Activated T-cell treated with anti-CD3 and anti-CD28 coated beads, Interleukin-2, amount 50 U/mL, for 1 hour (primary cell): ENCODE data around the gene RPP25L.
A peak's percentile ranks its signal among the peaks of the same experiment; 100 is the strongest.

ENCODE experiments used
- DNase-seq: peaks from one replicate; pipeline ENCODE4 v3.0.0-alpha.2; 2020

RPP25L gene

GRCh38 chr9:34610434-34611206 lies 1.3 kb downstream of the RPP25L start:
- DNase-seq = no peak

- no peak for DNase-seq
Observed at GRCh38 chr9:34607331-34607730, 4.6 kb downstream of the RPP25L start.

DNA sequence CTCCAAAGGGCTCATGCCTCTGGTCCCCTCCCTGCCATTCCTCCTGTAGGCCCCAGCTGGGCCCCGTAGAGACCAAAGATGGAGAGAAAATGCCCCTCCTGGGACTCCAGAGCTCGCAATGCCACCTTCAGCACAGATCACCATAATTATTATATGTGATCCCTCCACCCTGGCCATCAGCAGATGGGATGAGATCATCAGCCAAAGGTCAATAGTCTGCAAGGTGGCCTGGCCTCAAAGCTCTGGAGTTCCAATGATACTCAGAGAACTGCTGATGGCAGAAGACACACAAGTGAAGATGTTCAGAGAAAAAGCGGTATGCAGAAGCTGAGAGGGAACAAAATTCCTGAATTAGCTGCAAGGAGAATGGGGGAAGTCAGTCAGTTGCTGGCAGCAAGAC lies 5.0 kb downstream of the RPP25L start:
- no peak for DNase-seq

GRCh38 chr9:34606190-34606589 lies 5.7 kb downstream of the RPP25L start:
- DNase-seq = no peak

GRCh38 chr9:34603610-34604231 lies 8.2 kb downstream of the RPP25L start:
- peak; percentile 86 for DNase-seq

DNA sequence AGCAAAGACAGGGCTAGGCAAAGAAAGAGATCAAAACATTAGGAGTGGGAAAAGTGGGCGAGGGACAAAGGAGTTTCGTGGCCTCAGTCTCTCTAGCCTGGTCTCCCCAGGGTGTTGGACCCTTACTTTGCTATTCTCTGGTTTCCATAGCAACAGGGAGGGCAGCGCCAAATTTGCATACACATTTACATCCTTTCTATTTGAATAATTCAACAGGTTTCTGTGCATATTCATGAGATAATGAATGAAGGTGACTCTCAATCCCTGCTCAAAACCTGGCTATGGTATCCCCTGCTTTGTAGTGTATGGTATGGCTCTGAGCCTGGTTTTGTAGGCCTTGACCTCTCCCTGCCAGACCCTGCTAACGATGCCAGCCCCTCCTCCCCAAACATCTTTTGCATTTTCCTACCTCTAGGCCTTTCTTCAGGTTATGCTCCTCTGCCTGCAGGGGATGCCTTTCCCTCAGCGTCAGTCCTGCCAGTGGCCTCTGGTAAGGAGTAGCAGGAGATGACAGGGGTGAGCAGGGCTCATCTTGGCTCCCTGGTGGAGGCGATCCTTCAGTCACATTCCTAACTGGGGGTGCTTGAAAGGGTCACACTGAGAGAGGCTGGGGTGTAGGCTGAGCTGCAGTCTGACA lies 9.8 kb downstream of the RPP25L start:
- DNase-seq = no peak

DNA sequence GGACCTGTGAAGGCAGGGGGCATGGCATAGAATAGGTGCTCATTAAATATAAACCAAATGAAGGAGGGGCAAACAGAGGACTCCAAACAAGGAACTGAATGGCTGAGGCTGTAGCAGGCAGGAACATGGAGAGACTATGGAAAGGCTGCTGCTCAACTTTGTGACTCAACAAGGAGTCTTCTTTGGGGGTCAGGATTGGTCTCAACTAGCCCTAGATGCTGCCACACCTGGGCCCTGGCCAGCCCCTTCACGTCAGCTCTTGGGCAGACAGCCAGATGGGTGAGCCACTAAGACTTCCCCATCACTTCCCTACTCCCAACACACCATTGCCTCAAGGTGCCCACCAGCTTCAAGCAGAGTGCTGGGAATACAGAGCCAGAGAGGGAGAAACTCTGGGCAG lies 11.0 kb downstream of the RPP25L start:
- DNase-seq = no peak

DNA sequence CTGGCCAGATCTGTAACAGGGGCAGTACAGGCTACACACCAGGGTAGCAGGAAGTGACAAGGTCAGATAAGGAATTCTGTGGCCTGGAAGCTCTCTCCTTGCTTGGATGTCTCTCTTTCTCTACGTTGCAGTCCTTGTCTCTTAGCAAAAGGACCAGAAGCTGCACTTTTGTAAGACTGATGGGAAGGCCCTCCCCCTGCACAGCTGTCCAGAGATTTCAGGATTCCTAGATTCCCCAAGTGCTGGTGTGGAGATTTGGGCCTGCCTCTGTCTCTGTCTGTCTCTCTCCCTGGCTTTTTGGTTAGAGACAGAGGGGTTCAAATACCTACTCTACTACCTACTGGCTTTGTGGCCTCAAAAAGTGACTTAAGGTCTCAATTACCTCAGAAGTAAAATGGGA lies 12.4 kb downstream of the RPP25L start:
- no peak for DNase-seq

DNA sequence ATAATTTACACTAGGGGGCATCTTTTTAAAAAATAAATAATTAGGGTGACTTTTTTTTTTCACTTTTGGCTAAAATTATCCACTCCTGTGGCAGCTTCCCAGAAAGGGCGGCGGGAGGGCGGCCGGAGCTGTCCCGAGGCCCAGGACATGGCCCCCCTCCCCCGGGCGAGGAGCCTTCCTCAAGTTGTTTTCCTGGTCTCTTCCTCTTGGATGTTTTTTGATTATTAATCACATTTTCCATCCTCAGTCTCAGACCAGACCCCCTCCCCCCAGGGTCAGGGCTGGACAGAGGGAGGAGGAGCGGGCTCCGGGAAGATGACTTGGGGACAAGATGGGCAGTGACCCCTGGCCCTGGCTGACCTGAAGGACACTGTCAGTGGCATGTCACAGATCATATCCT lies 17.7 kb downstream of the RPP25L start:
- no peak for DNase-seq

GRCh38 chr9:34592895-34593601 lies 18.8 kb downstream of the RPP25L start:
- no peak for DNase-seq

- no peak for DNase-seq
Observed at GRCh38 chr9:34591917-34592866, 19.7 kb downstream of the RPP25L start.

GRCh38 chr9:34591248-34591916 lies 20.5 kb downstream of the RPP25L start:
- DNase-seq = peak; percentile 83

- peak; percentile 29 for DNase-seq
Observed at GRCh38 chr9:34590381-34591247, 21.3 kb downstream of the RPP25L start.

- DNase-seq = peak; percentile 24
Observed at GRCh38 chr9:34589636-34590380, 22.1 kb downstream of the RPP25L start, which contains the start of gene CNTFR. Gene CNTFR, minus strand, starts transcription at chr9:34589724. Its CDS starts 20,743 bp downstream, at chr9:34568981.

DNA sequence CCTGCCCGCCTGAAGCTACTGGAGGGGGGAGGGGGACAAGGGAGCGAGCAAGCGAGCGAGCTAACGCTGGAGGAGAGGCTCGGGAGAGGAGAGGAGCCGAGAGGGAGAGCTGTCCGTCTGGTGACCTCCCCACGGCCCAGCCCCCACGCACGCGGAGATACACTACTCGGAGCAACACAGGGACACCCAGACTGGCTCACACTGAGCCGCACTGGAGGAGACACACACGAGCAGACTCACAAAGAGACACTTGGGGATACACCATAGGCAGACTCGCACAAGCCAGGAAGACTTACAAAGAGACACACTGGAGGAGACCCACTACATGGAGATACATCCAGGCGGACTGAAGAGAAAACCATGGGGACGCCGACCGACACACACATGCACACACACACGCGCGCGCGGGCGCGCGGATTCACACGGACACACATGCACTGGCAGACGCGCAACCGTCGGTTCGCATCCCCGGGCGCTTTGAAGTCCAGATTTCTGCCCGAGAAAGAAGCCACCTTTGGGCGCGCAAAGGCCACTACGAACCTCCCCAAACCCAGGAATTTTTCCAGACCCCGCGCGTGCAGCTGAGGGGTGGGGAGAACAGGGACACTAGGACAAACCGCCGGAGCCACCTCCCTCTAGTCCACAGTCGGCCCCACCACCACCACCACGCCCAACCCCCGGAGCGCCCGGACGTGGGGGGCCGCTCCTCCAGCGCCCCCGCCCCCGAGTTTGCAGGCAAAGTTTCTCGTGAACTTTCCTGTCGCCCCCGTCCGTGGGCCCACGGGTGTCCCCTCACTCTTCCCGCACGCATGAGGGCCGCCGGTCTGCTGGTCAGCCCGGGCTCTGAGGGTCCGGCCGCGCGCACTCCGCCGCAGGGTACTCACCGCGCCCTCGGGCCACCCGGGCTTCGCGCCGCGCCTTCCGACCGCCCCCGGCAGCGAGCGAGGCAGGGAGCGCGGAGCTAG lies 22.9 kb downstream of the RPP25L start:
- DNase-seq = no peak

GRCh38 chr9:34587271-34587670 lies 24.6 kb downstream of the RPP25L start:
- DNase-seq = no peak

DNA sequence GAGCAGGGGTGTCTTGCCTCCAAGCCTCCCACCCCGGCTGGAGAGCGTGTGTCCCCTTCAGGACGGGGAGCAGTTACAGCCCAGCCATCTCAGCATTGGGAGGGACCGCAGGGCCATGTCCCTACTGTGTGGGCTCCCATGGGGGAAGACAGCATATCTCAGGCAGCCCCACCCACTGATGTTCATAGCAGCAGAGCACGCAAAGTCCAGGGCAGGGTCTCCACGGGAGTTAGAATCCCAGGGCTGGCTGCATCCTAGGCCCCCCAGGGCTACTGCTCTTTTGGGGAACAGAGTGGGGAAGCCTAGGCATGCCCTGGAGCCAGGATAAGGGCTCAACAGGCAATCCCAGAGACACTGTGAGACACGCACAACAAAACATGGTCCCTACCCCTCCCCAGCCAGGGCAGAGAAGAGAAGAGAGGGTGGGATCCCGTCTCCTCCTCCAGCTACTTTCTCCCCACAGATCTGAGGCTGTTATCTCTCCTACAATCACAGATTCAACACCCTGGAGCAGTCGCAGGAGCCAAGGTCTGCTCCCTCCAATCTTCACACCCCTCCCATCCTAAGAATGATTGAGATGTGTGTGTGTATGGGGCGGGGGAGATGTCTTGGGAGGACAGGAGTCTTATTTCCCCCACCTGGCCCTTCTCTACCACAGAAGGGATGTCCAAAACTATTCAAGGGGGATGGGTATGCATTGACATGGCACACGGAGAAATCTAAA lies 25.8 kb downstream of the RPP25L start:
- no peak for DNase-seq

DNA sequence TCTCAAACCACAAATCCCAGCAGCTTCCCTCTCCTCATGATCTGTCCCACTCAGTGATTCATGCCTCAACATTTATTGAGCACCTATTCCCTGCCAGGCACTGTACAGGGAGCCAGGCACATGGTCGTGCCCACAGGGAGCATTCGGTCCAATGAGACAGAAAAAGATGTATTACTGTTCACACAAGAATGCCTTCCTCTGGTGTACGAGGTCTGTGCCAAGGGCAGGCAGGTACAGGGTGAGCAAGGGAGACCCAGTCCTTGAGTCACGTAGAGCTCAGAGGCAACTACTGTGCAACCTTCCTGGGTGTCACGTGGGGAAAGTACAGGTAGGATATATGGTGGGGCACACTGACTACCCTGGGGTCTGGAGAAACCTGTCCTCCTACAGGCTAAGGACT lies 26.9 kb downstream of the RPP25L start:
- DNase-seq = no peak
